HG03159 (cell line): ENCODE measurements around the gene C14orf119.
"Not testable (repeated sequence)": the region's sequence is repeated elsewhere in the genome, so short reads cannot be mapped to it uniquely, and the experiment has no call there.

Experiments
- ATAC-seq: cut with Tn5 transposase; IDR thresholded peaks from one replicate; pipeline ENCODE4 v1.9.1; 2021; ENCODE audit warnings: mild to moderate bottlenecking, moderate library complexity; ENCODE audit not compliant: unreplicated experiment

Gene C14orf119

GRCh38 chr14:23107620-23108019 is 12.3 kb downstream of the C14orf119 start:
- not testable (repeated sequence) for ATAC-seq

DNA sequence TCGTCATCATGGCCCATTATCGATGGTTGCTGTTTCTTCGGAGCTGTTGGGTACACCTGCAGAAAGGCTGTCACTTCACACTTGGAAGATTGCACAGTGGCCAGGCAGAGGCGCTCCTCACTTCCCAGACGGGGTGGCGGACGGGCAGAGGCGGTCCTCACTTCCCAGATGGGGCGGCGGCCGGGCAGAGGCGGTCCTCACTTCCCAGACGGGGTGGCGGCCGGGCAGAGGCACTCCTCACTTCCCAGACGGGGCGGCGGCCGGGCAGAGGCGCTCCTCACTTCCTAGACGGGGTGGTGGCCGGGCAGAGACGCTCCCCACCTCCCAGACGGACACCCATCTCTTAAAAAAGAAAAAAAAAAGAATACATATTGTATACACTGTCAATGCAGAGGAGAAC is 12.9 kb downstream of the C14orf119 start:
- ATAC-seq = not testable (repeated sequence)

DNA sequence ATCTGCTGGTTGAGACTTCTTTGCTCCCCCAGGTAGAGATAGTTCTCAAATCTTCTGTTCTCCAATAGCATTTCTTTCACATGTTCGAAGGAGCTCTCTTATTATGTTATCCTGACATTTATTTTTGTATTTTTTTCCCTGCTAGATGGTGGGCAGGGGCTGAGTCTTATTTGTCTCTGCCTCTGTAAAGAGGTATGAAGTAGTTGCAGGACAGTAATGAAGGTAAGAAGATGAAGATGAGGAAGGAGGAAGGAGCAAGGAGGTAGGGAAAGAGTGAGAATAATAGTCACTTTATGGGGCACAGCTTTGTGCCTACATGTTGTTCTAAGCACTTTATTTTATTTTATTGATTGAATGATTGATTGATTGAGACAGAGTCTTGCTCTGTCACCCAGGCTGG is 14.5 kb downstream of the C14orf119 start:
- no peak for ATAC-seq

DNA sequence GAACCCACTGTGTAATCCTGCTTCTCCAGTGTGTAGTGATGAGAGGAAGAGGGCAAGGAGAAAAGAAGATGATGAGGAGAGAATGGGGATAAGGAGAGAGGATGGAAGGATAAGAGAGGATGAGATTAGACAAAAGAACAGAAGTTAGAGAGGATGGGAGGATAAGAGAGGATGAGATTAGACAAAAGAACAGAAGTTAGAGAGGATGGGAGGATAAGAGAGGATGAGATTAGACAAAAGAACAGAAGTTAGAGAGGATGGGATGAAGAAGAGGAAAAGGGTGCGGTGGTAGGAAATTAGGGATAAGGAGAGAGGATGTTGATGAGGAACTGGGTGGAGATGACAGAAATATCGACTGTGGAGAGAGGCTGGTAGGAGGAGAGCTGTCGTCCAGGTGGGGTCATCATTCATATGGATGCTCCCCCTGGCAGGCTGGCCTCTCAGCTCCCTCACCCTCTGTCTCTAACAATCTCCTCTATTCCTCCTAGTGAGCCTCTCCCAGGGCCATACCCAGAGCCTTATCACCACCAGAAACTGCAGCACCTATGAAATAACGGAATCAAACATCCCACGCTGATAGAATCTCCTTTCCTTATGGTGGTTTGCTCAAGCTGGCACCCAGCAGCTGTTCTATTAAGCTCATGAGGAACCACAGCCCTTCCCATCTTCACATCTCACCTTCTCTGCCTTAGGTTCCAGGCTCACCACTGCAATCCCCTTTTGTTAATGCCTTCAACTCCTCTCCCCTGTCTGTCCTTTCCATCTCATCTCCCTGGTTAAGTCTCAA is 15.5 kb downstream of the C14orf119 start:
- ATAC-seq = no peak

DNA sequence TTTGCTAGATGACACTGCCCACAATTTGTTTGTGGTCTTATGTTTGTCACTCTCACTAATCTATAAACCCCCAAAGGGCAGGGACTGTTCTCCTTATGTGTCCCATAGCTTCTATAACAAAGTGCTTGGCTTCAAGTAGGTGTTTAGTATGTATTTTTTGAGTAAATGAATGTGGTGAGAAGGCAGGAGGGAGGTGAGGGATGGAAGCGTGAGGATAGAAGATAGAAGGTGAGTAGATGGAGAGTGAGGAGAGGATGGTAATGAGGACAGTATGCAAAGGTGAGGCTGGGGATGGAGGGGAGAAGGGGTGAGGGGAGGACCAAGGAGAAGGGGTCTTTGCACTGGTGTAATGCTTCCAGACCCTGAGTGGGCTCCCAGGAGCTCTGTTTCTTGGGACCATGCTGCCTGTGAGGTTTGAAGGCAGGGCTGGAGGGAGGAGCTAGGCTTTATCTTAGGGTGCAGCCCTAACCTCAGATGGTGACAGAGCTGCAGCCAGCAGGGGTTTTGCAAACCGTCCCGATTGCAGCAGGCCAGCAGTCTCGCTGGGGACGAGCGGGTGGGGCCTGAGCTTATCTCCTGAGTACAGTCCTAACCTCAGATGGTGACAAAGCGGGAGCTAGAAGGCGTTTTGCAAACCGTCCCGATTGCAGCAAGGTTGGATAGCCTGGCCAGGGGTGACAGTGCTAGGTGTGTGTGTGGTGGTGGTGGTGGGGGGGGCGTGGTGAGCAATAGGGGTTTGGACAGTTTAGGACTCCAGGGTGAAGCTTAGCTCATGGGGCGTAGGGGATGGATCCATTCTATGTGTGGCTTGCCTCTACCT is 17.3 kb downstream of the C14orf119 start:
- ATAC-seq = no peak

- no peak for ATAC-seq
Observed at GRCh38 chr14:23113431-23114119, 18.3 kb downstream of the C14orf119 start.

- no peak for ATAC-seq
Observed at GRCh38 chr14:23114120-23114458, 18.8 kb downstream of the C14orf119 start.

DNA sequence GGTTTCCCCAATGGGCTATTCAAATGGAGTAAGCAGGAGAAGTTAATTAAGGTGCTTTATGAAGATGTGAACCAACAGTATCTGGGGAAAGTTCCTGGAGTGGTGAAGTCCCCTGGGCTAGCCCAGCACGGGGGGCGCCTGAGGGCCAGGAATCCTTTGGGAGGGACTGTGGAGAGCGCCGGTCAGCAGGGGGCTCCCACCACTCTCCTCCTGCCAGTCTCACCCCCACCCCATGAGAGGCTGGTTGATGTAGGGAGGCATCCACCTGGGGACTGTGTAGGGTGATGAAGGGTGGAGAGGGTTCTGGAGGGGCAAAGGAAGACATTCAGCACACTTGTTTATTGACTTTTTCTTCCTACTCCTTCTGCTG is 19.3 kb downstream of the C14orf119 start:
- no peak for ATAC-seq

DNA sequence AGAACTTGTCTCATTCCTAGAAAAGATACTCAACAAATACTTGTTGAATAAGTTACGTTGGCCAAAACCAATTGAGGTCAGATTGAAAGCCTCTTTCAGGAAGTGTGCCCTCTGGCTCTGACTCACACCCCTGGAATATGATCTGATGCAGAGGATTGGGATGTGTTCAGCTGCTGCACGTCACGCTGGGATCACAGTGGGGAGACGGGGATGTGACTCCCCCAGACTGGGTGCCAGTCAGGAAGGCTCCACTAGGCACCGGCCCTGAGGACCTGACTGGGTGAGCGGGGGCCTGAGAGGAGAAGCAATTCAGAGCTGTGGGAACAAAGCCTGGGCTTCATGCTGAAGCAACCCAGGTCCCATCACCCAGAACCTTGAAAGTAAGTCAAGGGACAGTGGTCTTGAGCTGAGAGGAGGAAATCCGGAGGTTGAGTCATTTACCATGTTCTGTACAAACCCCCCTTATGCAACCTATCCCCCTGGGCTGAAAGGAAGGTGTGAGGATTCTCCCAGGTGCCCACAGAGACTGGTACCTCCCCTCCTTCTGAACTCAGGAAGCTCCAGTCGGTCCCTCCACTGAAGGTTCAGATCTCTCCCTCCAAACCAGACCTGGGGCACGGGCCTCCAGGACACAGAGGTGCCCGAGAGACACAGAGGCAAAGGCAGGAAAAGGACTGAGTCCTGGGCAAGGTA is 19.9 kb downstream of the C14orf119 start:
- ATAC-seq = no peak

DNA sequence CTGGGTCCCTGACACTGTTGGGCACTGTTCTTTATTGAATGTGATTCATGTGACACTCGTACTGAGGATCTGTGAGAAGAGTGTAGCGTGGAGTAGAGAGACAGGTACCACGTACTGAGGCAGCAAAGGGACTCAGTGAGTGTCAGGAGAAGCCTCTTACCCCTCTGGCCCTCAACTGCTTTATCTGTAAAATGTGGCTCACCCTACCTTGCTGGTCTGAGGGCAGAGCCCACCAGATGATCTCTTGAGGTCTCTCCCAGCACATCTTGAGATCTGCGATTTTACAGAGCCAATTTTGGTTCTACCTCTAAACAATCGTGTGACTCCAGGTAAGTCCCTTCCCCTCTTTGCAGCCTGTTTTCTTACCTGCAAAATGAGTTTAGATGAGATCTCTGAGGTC is 20.6 kb downstream of the C14orf119 start:
- no peak for ATAC-seq

DNA sequence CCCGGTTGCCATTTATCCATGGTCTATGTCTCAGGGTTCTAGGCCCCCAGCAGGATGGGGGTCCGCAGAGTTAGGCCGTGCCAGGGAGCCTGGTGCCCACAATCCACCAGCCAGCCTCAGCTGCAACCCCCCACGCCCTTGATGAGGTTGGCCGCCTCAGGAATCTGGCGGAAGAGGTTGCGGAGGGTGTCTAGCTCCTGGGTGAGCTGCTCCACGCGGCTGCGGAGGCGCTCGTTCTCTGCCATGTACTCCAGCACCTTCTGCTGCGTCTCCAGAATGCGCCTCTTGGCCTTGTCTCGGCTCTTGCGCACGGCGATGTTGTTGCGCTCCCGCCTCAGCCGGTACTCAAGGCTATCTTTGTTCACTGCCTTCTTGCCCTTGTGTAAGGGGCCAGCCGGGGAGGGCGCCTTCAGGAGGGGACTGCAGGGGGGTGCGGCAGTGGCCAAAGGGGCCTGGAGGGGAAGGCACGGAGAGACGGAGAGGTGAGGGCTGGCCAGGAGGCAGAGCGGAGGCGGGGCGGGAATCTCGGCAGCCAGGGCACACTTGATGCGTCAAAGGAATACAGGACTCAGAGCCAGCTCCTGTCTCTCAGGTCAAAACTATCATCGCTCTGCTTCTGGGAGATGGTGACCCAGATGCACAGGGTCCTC is 22.2 kb downstream of the C14orf119 start:
- no peak for ATAC-seq

GRCh38 chr14:23118506-23119362 is 23.4 kb downstream of the C14orf119 start, which contains the start of gene CEBPE:
TSS of gene CEBPE (minus strand) at chr14:23119255. CDS start at chr14:23119091, 164 bp downstream.
- no peak for ATAC-seq

GRCh38 chr14:23119363-23120327 is 24.3 kb downstream of the C14orf119 start:
- no peak for ATAC-seq

GRCh38 chr14:23120541-23121251 is 25.4 kb downstream of the C14orf119 start:
- peak; percentile 64 for ATAC-seq

DNA sequence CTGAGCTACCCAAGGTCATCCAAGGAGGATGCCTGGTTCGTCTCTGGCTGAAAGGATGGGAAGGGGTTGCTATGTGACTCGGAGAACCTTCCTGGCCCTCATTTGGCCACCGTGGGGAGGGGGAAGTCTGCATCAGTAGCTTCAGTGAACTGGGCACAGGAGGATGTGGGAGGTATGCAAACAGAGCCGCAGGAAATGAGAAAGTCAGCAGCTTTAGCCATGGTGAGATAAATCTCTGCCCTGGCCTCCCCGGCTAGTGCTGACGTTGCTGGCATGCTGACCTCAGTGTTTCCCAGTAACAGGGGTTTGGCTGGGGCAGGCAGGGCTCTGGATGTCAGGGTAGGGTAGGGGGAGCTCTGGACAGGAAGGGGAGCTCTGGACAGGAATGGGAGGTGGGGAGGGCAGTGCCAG is 26.1 kb downstream of the C14orf119 start:
- ATAC-seq = peak; percentile 40

- no peak for ATAC-seq
Observed at GRCh38 chr14:23122086-23122485, 26.8 kb downstream of the C14orf119 start.

GRCh38 chr14:23123419-23123818 is 28.1 kb downstream of the C14orf119 start:
- no peak for ATAC-seq
